Muscle layer of duodenum (tissue), 2 donors: ENCODE data around the gene LYPLAL1.

Source experiments
- H3K27ac ChIP-seq: one replicate; pipeline ENCODE4 v1.7.0; 2013; ENCODE audit warnings: mild to moderate bottlenecking, low read length
- H3K27me3 ChIP-seq: one replicate; pipeline ENCODE4 v1.7.0; 2013; ENCODE audit warnings: low read depth, mild to moderate bottlenecking, control low read depth, low read length
- H3K36me3 ChIP-seq, 2 donors: one replicate each; pipeline ENCODE4 v1.7.0; 2013; ENCODE audit warnings: low read length in 2 of 2, control low read depth in 1 of 2, mild to moderate bottlenecking in 1 of 2; ENCODE audit not compliant: insufficient read depth in 2 of 2, control insufficient read depth in 1 of 2
- H3K4me1 ChIP-seq, 2 donors: one replicate each; pipeline ENCODE4 v1.7.0; 2013; ENCODE audit warnings: low read length in 2 of 2, mild to moderate bottlenecking in 2 of 2, control low read depth in 1 of 2, moderate library complexity in 1 of 2; ENCODE audit not compliant: insufficient read depth in 2 of 2, control insufficient read depth in 1 of 2
- H3K4me3 ChIP-seq, 2 donors: one replicate each; pipeline ENCODE4 v1.7.0; 2013; ENCODE audit warnings: low read length in 2 of 2, low read depth in 1 of 2, mild to moderate bottlenecking in 1 of 2
- H3K9me3 ChIP-seq, 2 donors: one replicate each; pipeline ENCODE4 v1.7.0; 2013; ENCODE audit warnings: low read length in 2 of 2, control low read depth in 1 of 2, mild to moderate bottlenecking in 1 of 2; ENCODE audit not compliant: control insufficient read depth in 1 of 2
- donor health status: healthy.

Gene LYPLAL1

GRCh38 chr1:219147571-219148019 is 26.1 kb upstream of the LYPLAL1 start:
- no peak overlapping the region for H3K4me3 ChIP-seq
- no peaks in the 10 kb centered on the region for H3K9me3 ChIP-seq
- H3K27ac ChIP-seq, result no peak overlapping the region
- H3K4me1 ChIP-seq, result no peaks in the 10 kb centered on the region
- no peaks in the 10 kb centered on the region for H3K27me3 ChIP-seq
- no peaks in the 10 kb centered on the region for H3K36me3 ChIP-seq

GRCh38 chr1:219149009-219149577 is 24.6 kb upstream of the LYPLAL1 start:
- Histone ChIP-seq H3K27ac (no peak overlapping the region), H3K36me3 (no peaks in the 10 kb centered on the region)

GRCh38 chr1:219149953-219150352 is 23.7 kb upstream of the LYPLAL1 start:
- no peaks in the 10 kb centered on the region for H3K36me3 ChIP-seq
- no peaks in the 10 kb centered on the region for H3K27me3 ChIP-seq
- no peak overlapping the region for H3K27ac ChIP-seq
- H3K4me1 ChIP-seq, result no peaks in the 10 kb centered on the region
- no peaks in the 10 kb centered on the region for H3K9me3 ChIP-seq
- no peak overlapping the region for H3K4me3 ChIP-seq

More at GRCh38 chr1:219149009-219149577, 24.6 kb upstream of the LYPLAL1 start:
- H3K9me3 ChIP-seq, result no peaks in the 10 kb centered on the region
- no peak overlapping the region for H3K4me3 ChIP-seq
- H3K4me1 ChIP-seq, result no peaks in the 10 kb centered on the region
- H3K27me3 ChIP-seq, result no peaks in the 10 kb centered on the region

GRCh38 chr1:219150913-219151312 is 22.8 kb upstream of the LYPLAL1 start:
- Histone ChIP-seq H3K36me3 (no peaks in the 10 kb centered on the region), H3K27ac (no peak overlapping the region), H3K27me3 (no peaks in the 10 kb centered on the region), H3K4me1 (no peaks in the 10 kb centered on the region), H3K9me3 (no peaks in the 10 kb centered on the region), H3K4me3 (no peak overlapping the region)

GRCh38 chr1:219151467-219151866 is 22.2 kb upstream of the LYPLAL1 start:
- no peaks in the 10 kb centered on the region for H3K9me3 ChIP-seq
- H3K27ac ChIP-seq, result no peak overlapping the region
- H3K4me3 ChIP-seq, result no peak overlapping the region
- H3K27me3 ChIP-seq, result no peaks in the 10 kb centered on the region
- H3K36me3 ChIP-seq, result no peaks in the 10 kb centered on the region
- no peaks in the 10 kb centered on the region for H3K4me1 ChIP-seq

GRCh38 chr1:219152751-219153150 is 20.9 kb upstream of the LYPLAL1 start:
- H3K4me1 ChIP-seq, result no peaks in the 10 kb centered on the region
- H3K9me3 ChIP-seq, result no peaks in the 10 kb centered on the region
- H3K36me3 ChIP-seq, result no peaks in the 10 kb centered on the region
- no peak overlapping the region for H3K27ac ChIP-seq
- no peak overlapping the region for H3K4me3 ChIP-seq
- no peaks in the 10 kb centered on the region for H3K27me3 ChIP-seq

GRCh38 chr1:219153723-219154122 is 20.0 kb upstream of the LYPLAL1 start:
- Histone ChIP-seq H3K27ac (no peak overlapping the region), H3K27me3 (no peaks in the 10 kb centered on the region), H3K4me3 (no peak overlapping the region), H3K36me3 (no peaks in the 10 kb centered on the region), H3K4me1 (no peaks in the 10 kb centered on the region), H3K9me3 (no peaks in the 10 kb centered on the region)

GRCh38 chr1:219155135-219155534 is 18.5 kb upstream of the LYPLAL1 start:
- H3K4me3 ChIP-seq, result no peak overlapping the region
- H3K4me1 ChIP-seq, result no peaks in the 10 kb centered on the region
- no peaks in the 10 kb centered on the region for H3K27me3 ChIP-seq
- no peaks in the 10 kb centered on the region for H3K36me3 ChIP-seq
- H3K27ac ChIP-seq, result no peak overlapping the region
- H3K9me3 ChIP-seq, result no peaks in the 10 kb centered on the region

GRCh38 chr1:219159946-219160645 is 13.6 kb upstream of the LYPLAL1 start:
- H3K27me3 ChIP-seq, result no peaks in the 10 kb centered on the region
- H3K36me3 ChIP-seq, result no peaks in the 10 kb centered on the region
- H3K4me1 ChIP-seq, result no peaks in the 10 kb centered on the region
- H3K9me3 ChIP-seq, result no peaks in the 10 kb centered on the region
- H3K27ac ChIP-seq, result no peak overlapping the region
- H3K4me3 ChIP-seq, result no peak overlapping the region

- no peaks in the 10 kb centered on the region for H3K27me3 ChIP-seq
- no peak overlapping the region for H3K4me3 ChIP-seq
- H3K27ac ChIP-seq, result no peak overlapping the region
- H3K9me3 ChIP-seq, result no peaks in the 10 kb centered on the region
- no peaks in the 10 kb centered on the region for H3K4me1 ChIP-seq
- no peaks in the 10 kb centered on the region for H3K36me3 ChIP-seq
These were observed 12.7 kb upstream of the LYPLAL1 start for GRCh38 chr1:219160967-219161366.

GRCh38 chr1:219161371-219161770 is 12.3 kb upstream of the LYPLAL1 start:
- Histone ChIP-seq H3K4me3 (no peak overlapping the region), H3K4me1 (no peaks in the 10 kb centered on the region), H3K36me3 (no peaks in the 10 kb centered on the region), H3K27ac (no peak overlapping the region), H3K9me3 (no peaks in the 10 kb centered on the region), H3K27me3 (no peaks in the 10 kb centered on the region)
